Measurements from ENCODE around the gene PDE4D.

PDE4D gene

DNA sequence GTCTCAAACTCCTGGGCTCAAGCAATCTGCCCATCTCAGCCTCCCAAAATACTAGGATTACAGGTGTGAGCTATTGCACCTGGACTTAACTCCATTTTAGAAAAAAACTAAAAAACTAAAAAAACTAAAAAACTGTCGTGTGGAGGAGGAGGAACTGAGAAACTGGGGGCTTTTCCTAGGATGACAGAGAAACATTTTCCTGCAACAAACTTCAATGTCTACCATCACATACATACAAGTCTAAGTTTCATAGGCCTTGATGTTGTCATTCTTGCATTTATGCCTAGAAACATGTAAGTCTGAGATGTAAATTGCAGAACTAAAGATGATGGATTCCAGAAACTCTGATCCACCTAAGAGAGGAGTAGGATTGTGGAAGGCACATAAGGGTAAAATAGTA lies 753.8 kb downstream of the PDE4D start:
- TF ChIP-seq TAF1 (IDR thresholded peaks at IDR 0.05; ENCODE audit: borderline replicate concordance, insufficient read depth, low read length), result no peak
- no peak for TF ChIP-seq FOXP2 (optimal IDR thresholded peaks at IDR 0.05; ENCODE audit: borderline replicate concordance, extremely low read depth, extremely low read length, insufficient read depth)
- no peak for TF ChIP-seq POLR2AphosphoS5 (IDR thresholded peaks at IDR 0.05; ENCODE audit: low read depth, low read length)
- TF ChIP-seq, protein P1, sequence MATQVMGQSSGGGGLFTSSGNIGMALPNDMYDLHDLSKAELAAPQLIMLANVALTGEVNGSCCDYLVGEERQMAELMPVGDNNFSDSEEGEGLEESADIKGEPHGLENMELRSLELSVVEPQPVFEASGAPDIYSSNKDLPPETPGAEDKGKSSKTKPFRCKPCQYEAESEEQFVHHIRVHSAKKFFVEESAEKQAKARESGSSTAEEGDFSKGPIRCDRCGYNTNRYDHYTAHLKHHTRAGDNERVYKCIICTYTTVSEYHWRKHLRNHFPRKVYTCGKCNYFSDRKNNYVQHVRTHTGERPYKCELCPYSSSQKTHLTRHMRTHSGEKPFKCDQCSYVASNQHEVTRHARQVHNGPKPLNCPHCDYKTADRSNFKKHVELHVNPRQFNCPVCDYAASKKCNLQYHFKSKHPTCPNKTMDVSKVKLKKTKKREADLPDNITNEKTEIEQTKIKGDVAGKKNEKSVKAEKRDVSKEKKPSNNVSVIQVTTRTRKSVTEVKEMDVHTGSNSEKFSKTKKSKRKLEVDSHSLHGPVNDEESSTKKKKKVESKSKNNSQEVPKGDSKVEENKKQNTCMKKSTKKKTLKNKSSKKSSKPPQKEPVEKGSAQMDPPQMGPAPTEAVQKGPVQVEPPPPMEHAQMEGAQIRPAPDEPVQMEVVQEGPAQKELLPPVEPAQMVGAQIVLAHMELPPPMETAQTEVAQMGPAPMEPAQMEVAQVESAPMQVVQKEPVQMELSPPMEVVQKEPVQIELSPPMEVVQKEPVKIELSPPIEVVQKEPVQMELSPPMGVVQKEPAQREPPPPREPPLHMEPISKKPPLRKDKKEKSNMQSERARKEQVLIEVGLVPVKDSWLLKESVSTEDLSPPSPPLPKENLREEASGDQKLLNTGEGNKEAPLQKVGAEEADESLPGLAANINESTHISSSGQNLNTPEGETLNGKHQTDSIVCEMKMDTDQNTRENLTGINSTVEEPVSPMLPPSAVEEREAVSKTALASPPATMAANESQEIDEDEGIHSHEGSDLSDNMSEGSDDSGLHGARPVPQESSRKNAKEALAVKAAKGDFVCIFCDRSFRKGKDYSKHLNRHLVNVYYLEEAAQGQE (IDR thresholded peaks at IDR 0.05; ENCODE audit: insufficient read depth in 1 of 2, low read depth in 2 of 2, low read length in 2 of 2), result no peak
- TF ChIP-seq SIN3A (IDR thresholded peaks at IDR 0.05; ENCODE audit: borderline replicate concordance, insufficient read depth, low read length), result no peak

DNA sequence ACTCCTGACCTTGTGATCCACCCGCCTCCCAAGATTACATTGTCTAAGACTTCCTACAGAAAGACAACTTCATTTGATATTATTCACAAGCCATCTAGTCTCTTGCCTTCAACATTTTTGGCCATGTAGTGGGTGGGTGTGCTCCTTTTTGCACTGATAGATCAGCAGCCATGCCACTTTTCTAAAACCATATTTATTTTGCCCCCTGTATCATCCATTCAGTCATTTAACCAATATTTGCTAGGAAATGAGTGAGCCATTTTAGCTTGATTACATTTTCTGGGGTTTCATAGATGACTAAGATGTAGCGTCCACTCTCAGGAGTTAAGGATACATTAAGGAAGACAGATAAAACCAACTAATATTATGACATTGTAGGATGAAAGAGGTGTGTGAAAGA lies 755.0 kb downstream of the PDE4D start:
- TF ChIP-seq TAF1 (IDR thresholded peaks at IDR 0.05; ENCODE audit: borderline replicate concordance, insufficient read depth, low read length), result no peak
- TF ChIP-seq, protein P1 (IDR thresholded peaks at IDR 0.05; ENCODE audit: insufficient read depth in 1 of 2, low read depth in 2 of 2, low read length in 2 of 2), result no peak
- TF ChIP-seq FOXP2 (optimal IDR thresholded peaks at IDR 0.05; ENCODE audit: borderline replicate concordance, extremely low read depth, extremely low read length, insufficient read depth), result no peak
- TF ChIP-seq SIN3A (IDR thresholded peaks at IDR 0.05; ENCODE audit: borderline replicate concordance, insufficient read depth, low read length), result no peak
- no peak for TF ChIP-seq POLR2AphosphoS5 (IDR thresholded peaks at IDR 0.05; ENCODE audit: low read depth, low read length)

DNA sequence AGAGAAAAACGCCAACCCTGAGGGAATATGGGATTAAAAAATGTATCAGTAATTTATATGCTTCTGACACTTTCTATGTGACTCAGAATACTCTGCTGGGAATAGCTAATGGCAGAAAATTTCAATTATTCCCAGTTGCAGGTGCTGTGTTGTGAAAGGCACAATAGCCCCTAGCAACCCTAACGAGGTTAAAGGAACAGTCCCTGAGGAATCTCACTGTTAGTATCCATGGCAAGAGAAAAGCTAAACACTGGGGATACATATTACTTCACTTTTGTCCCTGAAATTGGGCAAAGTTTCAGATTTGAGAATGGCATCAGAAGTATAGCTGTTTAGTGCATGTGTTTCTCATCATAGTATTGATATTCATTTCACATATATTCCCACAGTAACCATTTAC lies 755.7 kb downstream of the PDE4D start:
- TF ChIP-seq, protein P1 (IDR thresholded peaks at IDR 0.05; ENCODE audit: insufficient read depth in 1 of 2, low read depth in 2 of 2, low read length in 2 of 2), result no peak
- TF ChIP-seq FOXP2 (optimal IDR thresholded peaks at IDR 0.05; ENCODE audit: borderline replicate concordance, extremely low read depth, extremely low read length, insufficient read depth) (no peak), POLR2AphosphoS5 (IDR thresholded peaks at IDR 0.05; ENCODE audit: low read depth, low read length) (no peak), SIN3A (IDR thresholded peaks at IDR 0.05; ENCODE audit: borderline replicate concordance, insufficient read depth, low read length) (no peak), TAF1 (IDR thresholded peaks at IDR 0.05; ENCODE audit: borderline replicate concordance, insufficient read depth, low read length) (no peak)

DNA sequence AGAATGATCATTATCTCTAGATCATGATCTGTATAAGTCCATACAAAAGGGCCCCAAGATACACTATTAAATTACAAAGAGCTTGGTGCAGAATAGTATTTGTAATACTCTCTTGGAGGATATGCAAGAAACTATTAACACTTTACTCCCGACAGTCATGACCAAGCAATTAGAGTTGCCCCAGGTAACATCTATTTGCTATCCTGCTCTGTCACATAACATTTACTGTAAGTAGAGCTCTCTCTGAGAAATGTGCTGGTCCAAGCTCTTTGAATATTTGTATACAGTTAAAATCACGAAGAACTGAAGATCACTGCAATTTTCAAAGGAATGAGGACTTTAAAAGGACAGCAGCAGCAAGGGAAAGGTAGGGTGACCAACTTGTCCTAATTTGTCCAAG lies 757.0 kb downstream of the PDE4D start:
- TF ChIP-seq TAF1 (IDR thresholded peaks at IDR 0.05; ENCODE audit: borderline replicate concordance, insufficient read depth, low read length) (no peak), POLR2AphosphoS5 (IDR thresholded peaks at IDR 0.05; ENCODE audit: low read depth, low read length) (no peak), SIN3A (IDR thresholded peaks at IDR 0.05; ENCODE audit: borderline replicate concordance, insufficient read depth, low read length) (no peak), FOXP2 (optimal IDR thresholded peaks at IDR 0.05; ENCODE audit: borderline replicate concordance, extremely low read depth, extremely low read length, insufficient read depth) (no peak)
- TF ChIP-seq, protein P1 (IDR thresholded peaks at IDR 0.05; ENCODE audit: insufficient read depth in 1 of 2, low read depth in 2 of 2, low read length in 2 of 2), result no peak
